ENCODE measurements around the gene UBE2G2.

- TF ChIP-seq CTCF (IDR thresholded peaks at IDR 0.05; ENCODE audit: borderline replicate concordance, extremely low read depth, low read length, poor library complexity, severe bottlenecking) (no peak), EZH2 (IDR thresholded peaks at IDR 0.05; ENCODE audit: borderline replicate concordance, low read depth, low read length, severe bottlenecking) (no peak)
Measured at GRCh38 chr21:44842087-44842486, 40.5 kb upstream of the UBE2G2 start.
